NCI-H2227 (cell line): Measurements from ENCODE around the gene CBX1.
"Not testable (repeated sequence)": the region's sequence is repeated elsewhere in the genome, so short reads cannot be mapped to it uniquely, and the experiment has no call there.

Experiments used
- DNase-seq: peaks from one replicate; lab custom pipeline; 2025; ENCODE audit not compliant: unreplicated experiment; lab: John Stamatoyannopoulos, UW

Gene CBX1

DNA sequence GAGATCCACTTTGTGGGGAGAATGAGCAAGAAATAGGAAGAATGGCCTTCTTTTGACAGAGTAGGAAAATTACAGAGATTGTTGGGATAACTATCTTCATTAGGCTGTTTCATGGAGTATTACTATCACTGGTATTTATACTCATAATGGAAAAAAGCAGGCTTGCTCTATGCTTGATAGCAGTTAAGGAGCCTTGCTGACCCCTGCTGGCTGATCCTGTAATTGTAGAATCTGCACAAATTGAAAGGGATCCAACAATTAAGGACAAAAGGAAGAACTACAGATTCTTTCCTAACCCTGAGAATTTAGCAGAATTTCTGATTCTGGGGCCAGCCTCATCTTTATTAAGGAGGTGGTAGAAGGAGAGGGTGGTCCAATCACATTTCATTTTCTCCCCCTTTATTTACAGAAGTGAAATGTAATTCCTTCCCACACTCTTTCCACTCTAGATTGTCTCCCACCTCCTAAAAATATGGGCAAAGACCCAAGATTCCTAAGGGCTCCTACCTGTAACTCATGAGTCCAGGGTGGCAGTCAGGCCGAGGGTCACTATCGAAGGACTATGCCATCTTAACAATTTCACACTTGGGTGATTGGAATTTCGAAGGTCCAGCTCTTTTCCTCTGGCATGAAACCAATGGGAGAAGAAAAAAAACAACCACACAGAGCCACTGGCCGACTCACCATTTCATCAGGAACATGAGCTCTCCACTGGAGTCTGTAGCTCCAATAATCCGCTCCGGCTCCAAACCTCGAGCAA is 26.8 kb downstream of the CBX1 start:
- peak; percentile 83 for DNase-seq

- DNase-seq, result not testable (repeated sequence)
Observed at GRCh38 chr17:48073566-48074094, 27.6 kb downstream of the CBX1 start.

DNA sequence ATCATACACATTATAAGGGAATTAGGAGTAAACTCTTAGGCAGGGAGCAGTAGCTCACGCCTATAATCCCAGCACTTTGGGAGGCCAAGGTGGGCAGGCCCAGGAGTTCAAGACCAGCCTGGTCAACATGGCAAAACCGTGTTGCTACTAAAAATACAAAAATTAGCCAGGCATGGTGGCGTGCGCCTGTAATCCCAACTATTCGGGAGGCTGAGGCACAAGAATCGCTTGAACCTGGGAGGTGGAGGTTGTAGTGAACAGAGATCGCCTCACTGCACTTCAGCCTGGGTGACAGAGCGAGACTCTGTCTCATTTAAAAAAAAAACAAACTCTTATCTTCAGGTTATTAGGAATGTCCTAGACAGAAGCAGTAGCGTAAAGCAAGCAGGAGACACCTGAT is 28.5 kb downstream of the CBX1 start:
- not testable (repeated sequence) for DNase-seq

- DNase-seq, result no peak
Observed at GRCh38 chr17:48071654-48072053, 29.6 kb downstream of the CBX1 start.

GRCh38 chr17:48070195-48070594 is 31.1 kb downstream of the CBX1 start:
- no peak for DNase-seq

GRCh38 chr17:48068491-48068961 is 32.8 kb downstream of the CBX1 start:
- DNase-seq, result no peak

DNA sequence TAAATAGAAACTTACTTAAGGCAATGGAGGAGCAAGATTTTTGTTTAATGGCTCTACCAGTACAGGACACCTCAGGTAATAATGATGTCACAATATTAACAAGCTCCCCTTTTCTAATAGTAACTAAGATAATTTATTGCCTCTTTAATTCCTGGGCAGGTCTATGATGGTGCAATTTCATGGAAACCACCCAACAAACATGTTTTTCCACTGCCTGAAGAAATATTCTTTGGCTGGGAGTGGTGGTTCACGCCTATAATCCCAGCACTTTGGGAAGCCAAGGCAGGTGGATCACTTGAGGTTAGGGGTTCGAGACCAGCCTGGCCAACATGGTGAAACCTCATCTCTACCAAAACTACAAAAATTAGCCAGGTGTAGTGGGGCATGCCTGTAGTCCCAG is 33.5 kb downstream of the CBX1 start:
- not testable (repeated sequence) for DNase-seq

DNA sequence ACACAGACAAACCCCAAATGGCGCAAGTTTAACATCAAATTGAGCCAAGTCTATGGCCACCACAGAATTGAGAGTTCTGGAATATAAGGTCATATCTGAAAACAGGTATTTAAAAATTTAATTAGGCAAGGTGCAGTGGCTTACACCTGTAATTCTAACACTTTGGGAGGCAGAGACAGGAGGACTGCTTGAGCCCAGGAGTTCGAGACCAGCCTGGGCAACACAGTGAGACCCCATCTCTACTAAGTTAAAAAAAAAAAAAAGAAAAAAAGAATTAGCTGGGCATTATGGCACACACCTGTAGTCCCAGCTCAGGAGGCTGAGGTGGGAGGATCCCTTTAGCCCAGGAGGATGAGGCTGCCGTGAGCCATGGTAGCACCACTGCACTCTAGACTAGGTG is 34.0 kb downstream of the CBX1 start:
- DNase-seq, result no peak

- no peak for DNase-seq
Observed at GRCh38 chr17:48066656-48067055, 34.6 kb downstream of the CBX1 start.

GRCh38 chr17:48066192-48066591 is 35.1 kb downstream of the CBX1 start:
- no peak for DNase-seq

GRCh38 chr17:48064638-48065037 is 36.6 kb downstream of the CBX1 start:
- DNase-seq, result no peak

DNA sequence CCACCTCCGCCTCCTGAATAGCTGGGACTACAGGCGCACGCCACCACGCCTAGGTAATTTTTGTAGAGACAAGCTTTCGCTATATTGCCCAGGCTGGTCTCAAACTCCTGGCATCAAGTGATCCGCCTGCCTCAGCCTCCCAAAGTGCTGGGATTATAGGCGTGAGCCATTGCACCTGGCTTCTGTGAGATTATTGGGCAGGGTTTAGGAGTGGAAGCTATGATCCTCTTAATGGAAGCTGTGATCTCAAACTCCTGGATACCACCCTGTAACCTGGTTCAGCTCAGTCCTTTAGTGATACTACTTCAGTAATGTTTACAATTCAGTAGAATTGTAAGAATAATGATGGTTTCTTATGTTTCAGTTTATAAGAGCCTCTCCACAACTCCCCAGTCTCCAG is 39.0 kb downstream of the CBX1 start:
- DNase-seq, result no peak

GRCh38 chr17:48060249-48060648 is 41.0 kb downstream of the CBX1 start:
- DNase-seq, result no peak

GRCh38 chr17:48059125-48059668 is 42.1 kb downstream of the CBX1 start:
- DNase-seq, result no peak

GRCh38 chr17:48058393-48059124 is 42.7 kb downstream of the CBX1 start:
- DNase-seq, result no peak

DNA sequence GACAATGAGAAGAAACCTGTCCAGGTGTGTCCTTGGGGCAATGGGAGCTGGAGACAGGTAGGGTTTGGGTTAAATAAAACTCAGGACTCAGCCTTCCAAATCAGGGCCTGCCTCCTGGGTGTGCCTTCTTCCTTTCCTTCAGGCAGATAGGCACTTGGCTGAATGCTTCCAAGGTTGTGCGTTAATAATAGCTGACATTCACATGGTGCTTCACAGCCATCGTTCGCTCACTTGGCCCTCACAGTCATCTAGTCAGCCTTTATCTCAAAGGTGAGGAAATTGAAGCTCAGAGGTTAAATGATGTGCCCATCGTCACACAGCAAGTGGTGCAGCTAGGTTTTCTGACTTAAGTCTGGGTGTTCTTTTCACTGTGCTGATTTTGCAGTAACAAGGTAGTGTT is 43.7 kb downstream of the CBX1 start:
- DNase-seq, result no peak

- DNase-seq, result no peak
Observed at GRCh38 chr17:48056879-48057278, 44.4 kb downstream of the CBX1 start.

DNA sequence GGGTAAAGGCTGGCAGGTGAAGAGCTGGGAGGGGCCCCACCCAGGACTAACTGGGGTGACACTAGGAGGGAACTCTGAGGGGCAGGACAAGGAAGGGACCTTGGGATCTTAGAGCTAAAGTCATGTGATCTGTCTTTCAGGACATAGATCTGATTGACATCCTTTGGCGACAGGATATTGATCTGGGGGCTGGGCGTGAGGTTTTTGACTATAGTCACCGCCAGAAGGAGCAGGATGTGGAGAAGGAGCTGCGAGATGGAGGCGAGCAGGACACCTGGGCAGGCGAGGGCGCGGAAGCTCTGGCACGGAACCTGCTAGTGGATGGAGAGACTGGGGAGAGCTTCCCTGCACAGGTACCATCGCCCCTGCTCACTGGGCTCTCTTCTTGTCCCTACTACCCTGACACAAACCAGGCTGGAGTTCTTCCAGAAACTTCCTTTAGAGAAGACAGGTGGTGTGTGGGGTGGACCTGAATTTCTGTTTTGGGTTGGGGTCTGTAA is 45.0 kb downstream of the CBX1 start:
- DNase-seq, result no peak

- no peak for DNase-seq
Observed at GRCh38 chr17:48055531-48056245, 45.6 kb downstream of the CBX1 start.

DNA sequence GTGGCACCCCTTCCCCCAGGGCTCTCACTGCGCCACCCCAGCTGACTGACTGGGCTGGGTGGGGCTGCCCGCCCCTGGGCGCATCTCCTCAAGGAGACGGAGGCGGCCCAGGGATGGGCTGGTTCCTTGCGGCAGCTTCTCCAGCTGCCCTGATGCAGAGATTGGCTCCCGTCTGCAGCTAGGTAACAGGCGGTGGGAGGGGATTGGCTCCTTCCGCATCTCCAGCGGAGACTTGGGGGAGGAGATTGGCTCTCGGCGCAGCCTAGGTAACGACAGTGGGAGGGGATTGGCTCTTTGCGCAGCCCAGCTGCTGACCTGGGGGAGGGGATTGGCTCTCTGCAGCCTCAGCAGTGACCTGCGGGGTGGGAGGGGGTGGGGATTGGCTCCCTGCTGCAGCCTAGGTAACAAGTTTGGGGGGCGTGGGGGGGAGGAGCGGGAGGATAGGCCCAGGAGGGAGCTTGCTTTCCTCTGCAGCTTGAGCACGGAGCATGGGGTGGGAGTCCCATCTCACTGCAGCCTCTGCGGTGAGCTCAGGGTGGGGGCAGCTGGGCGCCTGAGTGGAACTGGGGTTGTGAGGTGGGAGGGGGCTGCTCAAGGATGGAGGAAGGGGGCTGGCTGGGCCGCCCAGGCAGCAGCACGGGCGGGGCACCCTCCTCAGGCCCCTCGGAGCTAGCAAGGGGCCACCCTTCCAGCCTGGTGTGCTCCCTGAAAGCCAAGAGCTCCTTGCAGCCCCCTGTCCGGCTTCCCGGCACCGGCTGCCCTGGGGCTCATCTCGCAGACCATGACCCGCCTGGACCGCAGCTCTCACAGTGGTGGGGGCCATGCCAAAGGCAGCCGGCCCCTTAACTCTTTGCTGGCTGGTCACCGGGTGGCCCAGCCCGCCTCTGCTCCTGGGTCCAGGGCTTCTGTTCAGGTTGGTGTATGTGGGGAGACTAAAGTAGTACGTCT is 46.8 kb downstream of the CBX1 start:
- DNase-seq, result peak; percentile 97
